HepG2 (cell line): Measurements from ENCODE around the gene ABCC2. TPM values are rescaled to one million over a fixed set of nuclear protein-coding genes. Genes with fewer than 3 reads are reported as not detected.

Source experiments
- ATF3 ChIP-seq: sonication (generic); formaldehyde crosslinking; IDR thresholded peaks from 2 replicates; pipeline ENCODE4 v1.4.0; 2020; ENCODE audit warnings: missing genetic modification reagents
- ATF7-NPFF ChIP-seq: sonication (generic); formaldehyde crosslinking; IDR thresholded peaks from 2 replicates; pipeline ENCODE4 v1.8.1; 2023; ENCODE audit warnings: mild to moderate bottlenecking, low read depth, missing genetic modification reagents, moderate library complexity
- CBX2 ChIP-seq, 2 experiments: fragments of 200-600 bp in 1 of 2; sonication (generic); formaldehyde crosslinking in 1 of 2; IDR thresholded peaks; 2 replicates each; pipeline versions ENCODE4 v1.7.0 to v1.8.1; 2018 to 2022; ENCODE audit warnings: low read depth in 2 of 2, low read length in 1 of 2, mild to moderate bottlenecking in 1 of 2, missing genetic modification reagents in 1 of 2
- ELF3 ChIP-seq: IDR thresholded peaks from 2 replicates; pipeline ENCODE4 v1.6.1; 2016; ENCODE audit warnings: missing genetic modification reagents, missing compliant biosample characterization
- FOXA3 ChIP-seq: IDR thresholded peaks from 2 replicates; pipeline ENCODE4 v1.6.1; 2016; ENCODE audit warnings: missing genetic modification reagents, missing compliant biosample characterization
- FOXO4 ChIP-seq: sonication (generic); formaldehyde crosslinking; conservative IDR thresholded peaks from 2 replicates; pipeline ENCODE4 v1.8.1; 2023; ENCODE audit warnings: missing genetic modification reagents
- MAFK ChIP-seq, 2 experiments: IDR thresholded peaks in 1 of 2; conservative IDR thresholded peaks in 1 of 2; 2 replicates each; pipeline ENCODE4 v1.6.1; 2011; ENCODE audit warnings: improper control_type of control experiment in 2 of 2, low read length in 2 of 2
- MEIS1 ChIP-seq: sonication (generic); formaldehyde crosslinking; IDR thresholded peaks from 2 replicates; pipeline ENCODE4 v1.9.0; 2021; ENCODE audit warnings: mild to moderate bottlenecking, missing genetic modification reagents, moderate library complexity, borderline replicate concordance
- NCOA2 ChIP-seq: sonication (generic); formaldehyde crosslinking; IDR thresholded peaks from 2 replicates; pipeline ENCODE4 v1.8.0; 2022; ENCODE audit warnings: inconsistent platforms
- NFE2 ChIP-seq: sonication (generic); formaldehyde crosslinking; IDR thresholded peaks from 2 replicates; pipeline ENCODE4 v1.4.0; 2020; ENCODE audit warnings: missing genetic modification reagents
- NR2C2 ChIP-seq: sonication (generic); formaldehyde crosslinking; IDR thresholded peaks from 2 replicates; pipeline ENCODE4 v1.4.0; 2020; ENCODE audit warnings: missing genetic modification reagents, mild to moderate bottlenecking, moderate library complexity, borderline replicate concordance
- PTBP1 ChIP-seq: fragments of 200-400 bp; formaldehyde crosslinking; IDR thresholded peaks from 2 replicates; pipeline ENCODE4 v1.6.1; 2018; ENCODE audit warnings: low read length, low read depth; ENCODE audit not compliant: poor library complexity, severe bottlenecking
- SP4 ChIP-seq: sonication (generic); formaldehyde crosslinking; IDR thresholded peaks from 2 replicates; pipeline ENCODE4 v1.8.1; 2023; ENCODE audit warnings: mild to moderate bottlenecking, missing genetic modification reagents
- THAP11 ChIP-seq: IDR thresholded peaks from 2 replicates; pipeline ENCODE4 v1.6.1; 2016; ENCODE audit warnings: missing biosample characterization, missing genetic modification reagents
- TOE1 ChIP-seq: sonication (generic); formaldehyde crosslinking; IDR thresholded peaks from 2 replicates; pipeline ENCODE4 v1.4.0; 2020; ENCODE audit warnings: mild to moderate bottlenecking, missing genetic modification reagents
- YEATS2 ChIP-seq: sonication (generic); formaldehyde crosslinking; IDR thresholded peaks from 2 replicates; pipeline ENCODE4 v1.4.0; 2020; ENCODE audit warnings: missing genetic modification reagents, borderline replicate concordance
- ZBTB25 ChIP-seq: IDR thresholded peaks from 2 replicates; pipeline ENCODE4 v1.6.1; 2018; ENCODE audit warnings: missing genetic modification reagents
- ZFP41 ChIP-seq: sonication (generic); formaldehyde crosslinking; IDR thresholded peaks from 2 replicates; pipeline ENCODE4 v1.4.0; 2020; ENCODE audit warnings: mild to moderate bottlenecking, missing genetic modification reagents, borderline replicate concordance
- ZKSCAN5 ChIP-seq: sonication (generic); formaldehyde crosslinking; IDR thresholded peaks from 2 replicates; pipeline ENCODE4 v1.5.1; 2020; ENCODE audit warnings: mild to moderate bottlenecking, missing genetic modification reagents
- ZNF317 ChIP-seq: sonication (generic); formaldehyde crosslinking; IDR thresholded peaks from 2 replicates; pipeline ENCODE4 v1.5.0; 2020; ENCODE audit warnings: mild to moderate bottlenecking, missing genetic modification reagents
- ZNF644 ChIP-seq: IDR thresholded peaks from 2 replicates; pipeline ENCODE4 v1.6.1; 2016; ENCODE audit warnings: low read depth
- ZNF709 ChIP-seq: sonication (generic); formaldehyde crosslinking; IDR thresholded peaks from 2 replicates; pipeline ENCODE4 v1.5.0; 2020; ENCODE audit warnings: mild to moderate bottlenecking, missing genetic modification reagents
- polyA plus RNA-seq, 8 experiments: library from polyadenylated mRNA; depleted of rRNA in 3 of 8; stranded (reverse) in 7 of 8; unstranded in 1 of 8; fragments of >200 nt; fragmentation: Illumina TruSeq in 4 of 8; extraction: Trizol in 4 of 8; gene quantifications; 2 replicates each; pipeline versions ENCODE4 v1.2.1 to v1.2.3, GENCODE V29; 2011 to 2016; ENCODE audit warnings: low read depth in 4 of 8, missing spikeins in 1 of 8, mixed read lengths in 1 of 8; ENCODE audit not compliant: insufficient read depth in 1 of 8
- total RNA-seq, 5 experiments: library from RNA; depleted of rRNA; stranded (reverse); fragments of >200 nt; fragmentation: Illumina TruSeq; extraction: Trizol; gene quantifications; 2 replicates each; pipeline ENCODE4 v1.2.3, GENCODE V29; 2016; ENCODE audit warnings: low read depth in 1 of 5
- TF ChIP-seq, protein P1 (sequence below): IDR thresholded peaks from 2 replicates; pipeline ENCODE4 v1.6.1; 2016; ENCODE audit warnings: low read depth
- TF ChIP-seq, protein P2 (sequence below): sonication (generic); formaldehyde crosslinking; IDR thresholded peaks from 2 replicates; pipeline ENCODE4 v1.4.0; 2020; ENCODE audit warnings: mild to moderate bottlenecking, missing genetic modification reagents
- TF ChIP-seq, protein P3 (sequence below): sonication (generic); formaldehyde crosslinking; IDR thresholded peaks from 2 replicates; pipeline ENCODE4 v1.4.0; 2020; ENCODE audit warnings: mild to moderate bottlenecking, missing genetic modification reagents

ABCC2 gene
- total and polyA plus RNA-seq, 2 of the 13 experiments (the other 11 are each of a cell fraction or from before 2014, with no cell fraction given): 181 to 497 TPM

DNA sequence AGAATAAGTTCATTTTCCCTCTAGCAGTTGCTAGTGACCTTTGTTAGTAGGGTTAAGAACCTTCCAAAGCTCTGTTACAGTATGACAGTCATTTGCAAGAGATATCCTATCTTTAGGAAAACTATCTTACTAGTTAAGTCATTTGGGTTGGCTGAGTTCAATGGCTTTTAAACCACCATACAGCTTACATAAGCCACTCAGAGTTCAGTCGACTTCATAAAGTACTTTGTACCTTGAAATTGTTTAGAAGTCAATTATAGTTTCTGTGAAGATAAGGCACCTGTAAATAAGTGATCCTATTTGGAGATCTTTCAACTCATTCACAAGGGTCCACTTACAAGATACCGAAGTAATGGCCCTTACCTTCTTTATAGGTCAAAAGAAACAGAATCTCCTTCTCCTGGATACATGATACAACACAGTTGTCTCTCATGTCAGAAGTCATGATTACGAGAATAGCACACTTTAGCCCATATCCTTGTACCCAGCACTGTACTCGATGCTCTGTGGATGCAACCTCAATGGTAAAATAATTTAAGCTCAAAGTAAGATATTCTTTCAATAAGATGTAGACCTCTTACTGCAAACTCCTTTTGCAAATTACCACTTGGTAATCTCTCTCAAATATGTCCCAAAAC is 11.9 kb upstream of the ABCC2 start (continued):
- TF ChIP-seq MEIS1 (no peak), ZNF709 (CRISPR knock-in tag) (no peak), ZNF317 (CRISPR knock-in tag) (0 out of 2 replicates have a peak, but pooled peaks have one; percentile 16), SP4 (CRISPR knock-in tag) (no peak), FOXO4 (CRISPR knock-in tag) (no peak), ELF3 (CRISPR knock-in tag) (no peak), ZKSCAN5 (CRISPR knock-in tag) (no peak), FOXA3 (peak; percentile 58; the same call in 1 of the 2 replicates), ZBTB25 (CRISPR knock-in tag) (no peak), NFE2 (no peak), NCOA2 (peak; percentile 71), ZFP41 (CRISPR knock-in tag) (no peak), PTBP1 (no peak), TOE1 (CRISPR knock-in tag) (no peak), NR2C2 (CRISPR knock-in tag) (no peak), ATF7-NPFF (CRISPR knock-in tag) (no peak), ZNF644 (CRISPR knock-in tag) (peak; percentile 82), YEATS2 (CRISPR knock-in tag) (no peak), THAP11 (CRISPR knock-in tag) (no peak), MAFK (conservative IDR thresholded peaks at IDR 0.05 in 1 of 2, IDR thresholded peaks at IDR 0.05 in 1 of 2; ENCODE audit: low read length in 2 of 2) (no peak), CBX2 (IDR thresholded peaks at IDR 0.05; ENCODE audit: low read depth, low read length) (no peak), CBX2 (CRISPR knock-in tag; IDR thresholded peaks at IDR 0.05; ENCODE audit: low read depth) (no peak), ATF3 (no peak)
- TF ChIP-seq, protein P1, sequence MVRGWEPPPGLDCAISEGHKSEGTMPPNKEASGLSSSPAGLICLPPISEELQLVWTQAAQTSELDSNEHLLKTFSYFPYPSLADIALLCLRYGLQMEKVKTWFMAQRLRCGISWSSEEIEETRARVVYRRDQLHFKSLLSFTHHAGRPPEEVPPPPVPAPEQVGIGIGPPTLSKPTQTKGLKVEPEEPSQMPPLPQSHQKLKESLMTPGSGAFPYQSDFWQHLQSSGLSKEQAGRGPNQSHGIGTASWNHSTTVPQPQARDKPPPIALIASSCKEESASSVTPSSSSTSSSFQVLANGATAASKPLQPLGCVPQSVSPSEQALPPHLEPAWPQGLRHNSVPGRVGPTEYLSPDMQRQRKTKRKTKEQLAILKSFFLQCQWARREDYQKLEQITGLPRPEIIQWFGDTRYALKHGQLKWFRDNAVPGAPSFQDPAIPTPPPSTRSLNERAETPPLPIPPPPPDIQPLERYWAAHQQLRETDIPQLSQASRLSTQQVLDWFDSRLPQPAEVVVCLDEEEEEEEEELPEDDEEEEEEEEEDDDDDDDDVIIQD (CRISPR knock-in tag): peak; percentile 84; the same call in 1 of the 2 replicates
- TF ChIP-seq, protein P2, sequence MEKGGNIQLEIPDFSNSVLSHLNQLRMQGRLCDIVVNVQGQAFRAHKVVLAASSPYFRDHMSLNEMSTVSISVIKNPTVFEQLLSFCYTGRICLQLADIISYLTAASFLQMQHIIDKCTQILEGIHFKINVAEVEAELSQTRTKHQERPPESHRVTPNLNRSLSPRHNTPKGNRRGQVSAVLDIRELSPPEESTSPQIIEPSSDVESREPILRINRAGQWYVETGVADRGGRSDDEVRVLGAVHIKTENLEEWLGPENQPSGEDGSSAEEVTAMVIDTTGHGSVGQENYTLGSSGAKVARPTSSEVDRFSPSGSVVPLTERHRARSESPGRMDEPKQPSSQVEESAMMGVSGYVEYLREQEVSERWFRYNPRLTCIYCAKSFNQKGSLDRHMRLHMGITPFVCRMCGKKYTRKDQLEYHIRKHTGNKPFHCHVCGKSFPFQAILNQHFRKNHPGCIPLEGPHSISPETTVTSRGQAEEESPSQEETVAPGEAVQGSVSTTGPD: no peak
- TF ChIP-seq, protein P3, sequence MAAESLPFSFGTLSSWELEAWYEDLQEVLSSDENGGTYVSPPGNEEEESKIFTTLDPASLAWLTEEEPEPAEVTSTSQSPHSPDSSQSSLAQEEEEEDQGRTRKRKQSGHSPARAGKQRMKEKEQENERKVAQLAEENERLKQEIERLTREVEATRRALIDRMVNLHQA (CRISPR knock-in tag): no peak
